NCI-H2227 treated with DMSO at 0.1 percent for 48 hours (cell line): ENCODE data around the gene NHLRC4.

Source experiments
- DNase-seq: peaks from one replicate; lab custom pipeline; 2025; lab: John Stamatoyannopoulos, UW

The NHLRC4 gene

DNA sequence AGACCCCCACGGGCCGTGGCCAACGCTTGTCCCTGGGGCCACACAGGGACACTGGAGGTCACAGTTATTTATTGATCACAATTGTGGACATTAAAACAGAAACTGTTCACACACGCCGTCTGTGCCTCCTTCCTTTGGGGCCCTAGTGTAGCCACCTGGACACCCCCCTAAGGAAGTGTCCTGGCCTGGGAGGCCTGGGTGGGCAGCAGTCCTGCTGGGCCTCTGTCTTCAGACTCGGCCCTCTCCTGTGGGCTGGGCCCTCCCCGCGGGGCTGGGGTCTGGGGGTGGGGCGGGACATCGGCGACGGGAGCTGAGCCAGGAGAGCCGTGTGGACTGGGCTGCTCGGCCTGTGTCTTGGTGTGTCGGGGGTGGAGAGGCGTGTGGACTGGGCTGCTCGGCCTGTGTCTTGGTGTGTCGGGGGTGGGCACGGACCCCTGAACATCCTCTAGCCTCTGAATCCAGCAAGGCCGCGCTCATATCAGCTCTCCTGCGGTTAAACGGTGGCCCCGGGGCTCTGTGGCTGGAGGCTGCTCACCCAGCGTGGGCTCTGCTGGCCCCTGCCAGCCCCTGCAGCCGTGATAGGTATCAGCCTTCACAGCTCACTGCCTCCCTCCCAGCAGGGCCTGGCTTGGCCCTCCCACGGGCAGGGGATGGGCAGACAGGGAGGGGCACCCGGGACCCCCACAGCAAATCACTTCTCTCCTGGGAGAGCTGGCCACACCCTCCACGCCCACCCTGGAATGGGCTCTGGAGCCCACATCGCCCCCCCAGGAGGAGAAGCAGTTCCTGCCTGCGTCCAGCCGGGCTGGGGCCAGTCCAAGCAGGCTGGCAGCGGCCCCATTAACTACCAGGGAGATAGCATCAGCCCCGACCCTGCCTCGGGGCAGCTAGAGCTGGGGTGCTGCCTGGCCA, 1.1 kb upstream of the NHLRC4 start:
- no peak for DNase-seq

DNA sequence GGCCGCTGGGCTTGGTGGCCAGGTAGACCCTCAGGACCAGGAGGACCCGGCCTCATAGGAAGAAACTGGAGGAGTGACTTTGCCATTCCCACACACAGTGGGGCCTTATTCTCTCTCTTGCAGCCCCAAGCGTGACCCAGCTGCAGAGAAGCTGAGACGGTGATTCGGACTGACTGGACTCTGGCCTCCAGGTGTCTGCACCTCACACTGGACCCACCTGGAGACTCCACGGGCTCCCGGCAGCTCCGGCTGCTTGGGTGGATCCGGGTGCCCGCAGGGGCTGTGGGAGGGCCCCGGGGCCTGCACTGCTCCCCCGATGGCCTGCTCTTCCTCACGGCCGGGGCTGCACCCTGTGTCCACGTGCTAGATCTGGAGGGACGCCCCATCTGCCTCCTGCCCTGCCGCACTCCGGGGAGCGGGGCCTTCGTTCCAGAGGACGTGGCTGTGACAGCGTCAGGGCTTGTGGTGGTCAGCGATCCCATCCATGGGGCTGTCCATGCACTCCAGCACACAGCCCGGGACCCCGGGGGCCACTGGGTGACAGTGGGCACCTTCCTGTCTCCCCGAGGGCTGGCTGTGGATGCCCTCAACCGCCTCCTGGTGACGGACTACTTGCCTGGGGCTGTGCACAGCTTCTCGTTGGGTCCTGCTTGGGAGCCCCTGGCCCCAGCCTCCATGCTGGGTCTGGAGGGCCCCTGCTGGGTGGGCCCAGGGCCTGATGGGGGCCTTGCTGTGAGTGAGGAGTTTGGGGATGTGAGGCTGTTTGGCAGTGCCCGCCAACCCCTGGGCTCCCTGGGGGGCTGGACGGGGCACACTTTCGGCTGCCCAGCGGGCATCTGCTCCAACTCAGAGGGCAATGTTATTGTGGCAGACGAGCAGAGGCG, 810 bp downstream of the NHLRC4 start:
- no peak for DNase-seq

DNA sequence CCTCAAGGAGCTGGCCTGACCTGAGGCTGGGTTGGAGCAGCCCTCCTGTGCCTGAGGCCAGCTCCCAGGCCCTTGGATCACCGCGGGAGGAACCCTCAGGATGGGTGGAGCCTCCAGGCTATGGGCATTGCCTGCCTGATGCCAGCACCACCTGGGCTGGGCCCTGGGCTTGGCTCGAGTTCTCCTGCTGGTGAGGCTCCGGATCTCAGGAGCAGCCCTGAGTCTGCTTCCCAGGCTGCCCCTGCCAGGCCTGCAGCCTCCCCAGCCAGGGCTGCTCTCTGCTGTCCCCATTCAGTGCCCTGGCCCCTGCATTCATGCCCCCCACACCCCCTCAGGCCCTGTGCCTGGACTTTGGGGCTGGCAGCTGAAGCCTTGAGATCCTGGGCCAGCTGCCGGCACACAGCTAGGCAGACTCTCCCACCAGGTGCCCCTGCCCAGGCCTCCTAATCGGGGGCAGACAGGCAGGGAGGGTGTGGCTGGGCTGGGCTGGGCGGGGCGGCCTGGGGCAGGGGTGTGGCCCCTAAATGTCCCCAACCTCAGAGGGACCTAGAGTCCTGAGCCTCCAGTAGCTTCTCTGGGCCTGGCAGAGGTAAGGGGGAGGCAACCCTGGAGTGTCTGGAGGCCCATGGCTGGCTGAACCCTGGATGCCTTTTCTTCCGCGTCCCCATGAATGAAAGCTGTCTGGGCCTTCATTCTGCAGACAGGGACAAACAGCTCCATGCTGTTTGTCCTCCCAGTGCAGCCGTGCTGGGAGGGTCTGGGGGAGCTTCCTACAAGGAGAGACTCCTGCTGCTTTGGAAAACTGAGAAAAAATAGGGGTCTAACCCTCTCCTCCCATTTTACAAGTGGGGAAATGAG, 1.8 kb downstream of the NHLRC4 start:
- DNase-seq, result no peak

DNA sequence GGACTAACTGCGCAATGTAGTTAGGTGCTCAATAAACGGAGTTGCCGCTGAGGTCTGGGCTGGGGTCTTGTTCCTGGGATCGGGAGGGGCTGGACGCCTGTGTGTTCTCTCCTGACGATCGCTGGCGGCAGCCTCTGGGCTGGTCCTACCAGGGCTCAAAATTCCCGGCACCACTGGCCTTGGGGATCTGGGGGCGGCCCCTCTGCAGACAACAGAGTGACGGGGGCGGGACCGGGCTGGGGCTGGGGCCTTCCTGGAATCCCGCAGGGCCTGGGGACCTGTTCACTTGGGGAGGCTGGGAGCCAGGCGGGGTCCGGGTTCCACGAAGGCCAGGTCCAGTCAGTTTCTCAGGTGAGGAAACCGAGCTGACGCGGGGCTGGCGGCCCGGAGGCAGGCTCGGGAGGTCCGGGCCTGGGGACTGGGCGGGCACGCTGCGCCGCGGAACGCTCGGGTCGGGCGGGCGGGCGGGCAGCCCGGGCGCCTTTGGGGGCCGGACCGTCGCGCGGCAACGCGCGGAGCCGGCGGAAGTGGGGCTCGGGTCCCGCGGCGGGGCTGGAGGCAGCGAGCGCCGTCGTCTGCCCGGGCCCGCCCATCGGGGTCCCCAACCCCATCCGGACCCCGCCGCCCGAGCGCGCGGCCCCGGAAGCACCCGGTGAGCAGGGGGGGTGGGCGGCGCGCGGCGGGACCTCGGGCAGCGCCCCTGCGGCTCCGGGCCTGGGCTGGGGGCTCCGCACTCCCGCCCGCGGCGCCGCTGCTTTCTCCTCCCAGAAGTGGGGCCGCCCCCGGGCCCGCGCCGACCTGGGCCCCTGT, 2.8 kb downstream of the NHLRC4 start, which contains the start of gene PIGQ:
PIGQ (plus strand) TSS at position 524 of the 810 bp plus-strand sequence. CDS start 4,107 bp downstream, outside the sequence.
- DNase-seq, result peak; percentile 70

DNA sequence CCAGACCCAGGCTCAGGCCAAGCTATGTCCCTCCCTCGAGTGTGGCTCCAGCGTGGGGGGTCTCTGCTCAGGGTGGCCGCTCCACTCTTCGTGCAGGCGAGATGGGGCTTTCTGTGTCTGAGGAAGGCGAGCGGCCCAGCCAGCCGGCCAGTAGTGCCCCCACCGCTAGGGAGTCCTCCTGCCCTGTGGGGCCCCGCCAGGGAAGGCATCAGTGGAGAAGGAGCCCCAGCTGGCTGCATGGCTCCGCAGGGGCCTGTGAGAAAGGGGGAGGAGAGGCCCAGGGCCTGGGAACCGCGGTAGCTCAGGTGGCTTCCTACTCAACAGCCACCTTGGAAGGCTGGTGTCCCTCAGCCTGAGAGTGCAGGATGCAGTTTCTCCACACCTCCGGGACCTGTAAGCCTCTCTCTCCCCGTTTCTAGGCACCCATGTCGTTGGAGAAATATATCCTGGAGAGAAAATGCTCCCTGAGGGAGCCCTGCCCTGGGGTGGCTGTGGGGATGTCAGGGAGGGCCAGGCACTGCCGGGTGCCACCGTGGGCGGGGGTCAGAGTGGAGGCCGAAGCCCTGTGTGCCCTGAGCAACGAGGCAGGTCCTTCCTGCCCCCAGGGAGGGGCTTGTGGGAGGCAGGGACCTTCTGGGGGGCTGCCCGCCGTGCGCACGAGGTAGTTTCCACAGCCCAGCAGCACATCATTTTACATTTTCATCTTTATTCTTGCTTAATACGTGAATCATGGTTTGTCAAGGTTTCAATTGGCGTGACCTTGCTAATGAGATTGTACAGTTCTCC, 6.3 kb downstream of the NHLRC4 start:
- DNase-seq, result no peak

DNA sequence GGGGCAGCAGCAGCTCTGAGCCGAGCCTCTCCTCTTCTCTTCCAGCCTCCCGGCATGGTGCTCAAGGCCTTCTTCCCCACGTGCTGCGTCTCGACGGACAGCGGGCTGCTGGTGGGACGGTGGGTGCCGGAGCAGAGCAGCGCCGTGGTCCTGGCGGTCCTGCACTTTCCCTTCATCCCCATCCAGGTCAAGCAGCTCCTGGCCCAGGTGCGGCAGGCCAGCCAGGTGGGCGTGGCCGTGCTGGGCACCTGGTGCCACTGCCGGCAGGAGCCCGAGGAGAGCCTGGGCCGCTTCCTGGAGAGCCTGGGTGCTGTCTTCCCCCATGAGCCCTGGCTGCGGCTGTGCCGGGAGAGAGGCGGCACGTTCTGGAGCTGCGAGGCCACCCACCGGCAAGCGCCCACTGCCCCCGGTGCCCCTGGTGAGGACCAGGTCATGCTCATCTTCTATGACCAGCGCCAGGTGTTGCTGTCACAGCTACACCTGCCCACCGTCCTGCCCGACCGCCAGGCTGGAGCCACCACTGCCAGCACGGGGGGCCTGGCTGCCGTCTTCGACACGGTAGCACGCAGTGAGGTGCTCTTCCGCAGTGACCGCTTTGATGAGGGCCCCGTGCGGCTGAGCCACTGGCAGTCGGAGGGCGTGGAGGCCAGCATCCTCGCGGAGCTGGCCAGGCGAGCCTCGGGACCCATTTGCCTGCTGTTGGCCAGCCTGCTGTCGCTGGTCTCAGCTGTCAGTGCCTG, 7.4 kb downstream of the NHLRC4 start:
- DNase-seq, result no peak

DNA sequence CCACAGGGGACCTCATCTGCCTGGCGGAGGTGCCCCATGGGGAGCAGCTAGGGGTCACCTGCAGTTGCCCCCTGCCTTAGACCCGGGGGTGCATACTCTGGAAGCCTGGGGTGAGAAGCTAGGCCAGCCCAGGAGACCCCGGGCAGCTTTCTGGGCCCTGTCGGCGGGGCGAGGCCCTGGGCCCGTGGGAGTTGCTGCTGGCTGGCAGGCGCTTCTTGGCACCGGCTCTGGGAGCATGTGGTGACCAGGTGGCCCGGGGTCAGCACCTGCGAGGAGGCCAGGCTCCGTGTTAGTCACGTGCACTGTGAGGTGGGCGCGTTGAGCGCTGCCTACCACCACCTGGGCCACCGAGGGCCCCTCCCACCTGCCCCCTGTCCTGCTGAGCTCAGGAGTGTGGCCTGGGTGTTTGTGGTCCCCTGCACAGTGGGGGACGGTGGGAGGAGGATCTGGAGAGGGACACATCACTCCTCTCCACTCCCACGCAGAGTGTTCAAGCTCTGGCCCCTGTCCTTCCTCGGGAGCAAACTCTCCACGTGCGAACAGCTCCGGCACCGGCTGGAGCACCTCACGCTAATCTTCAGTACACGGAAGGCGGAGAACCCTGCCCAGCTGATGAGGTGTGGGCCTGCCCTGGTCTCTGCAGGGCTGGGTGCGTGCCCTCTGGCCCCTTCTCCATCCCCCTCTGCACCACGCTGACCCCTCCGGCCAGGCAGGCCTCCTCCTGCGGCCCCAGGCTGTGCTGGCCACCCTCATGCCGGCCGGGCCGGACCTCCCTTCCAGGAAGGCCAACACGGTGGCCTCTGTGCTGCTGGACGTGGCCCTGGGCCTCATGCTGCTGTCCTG, 8.8 kb downstream of the NHLRC4 start:
- no peak for DNase-seq

DNA sequence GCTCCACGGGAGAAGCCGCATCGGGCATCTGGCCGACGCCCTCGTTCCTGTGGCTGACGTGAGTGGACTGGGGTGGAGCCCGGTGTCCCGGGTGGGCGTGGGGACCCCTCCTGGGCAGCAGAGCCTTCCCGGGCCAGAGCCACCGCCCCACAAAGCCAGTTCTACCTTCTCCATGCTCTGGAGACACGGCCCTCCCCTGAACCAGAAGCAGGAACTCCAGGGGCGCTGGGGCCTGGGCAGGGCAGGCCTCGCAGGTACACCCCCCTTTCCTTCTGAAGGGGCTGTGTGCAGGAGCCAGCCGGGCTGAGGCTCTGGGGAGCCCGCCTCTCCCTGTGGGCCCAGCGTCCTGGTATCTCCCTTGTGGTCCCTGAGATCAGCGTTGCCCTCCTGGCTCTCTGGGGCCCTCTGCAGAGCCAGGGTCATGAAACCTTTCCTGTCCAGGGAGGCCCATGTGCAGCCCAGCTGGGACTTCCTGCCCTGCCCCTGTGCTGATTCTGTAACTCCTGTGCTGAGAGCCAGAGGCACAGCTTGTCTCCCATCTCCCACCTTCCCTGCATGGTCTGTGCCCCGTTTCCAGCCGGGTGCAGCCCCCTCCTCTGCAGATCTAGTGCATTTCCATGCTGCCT, 9.5 kb downstream of the NHLRC4 start:
- no peak for DNase-seq

DNA sequence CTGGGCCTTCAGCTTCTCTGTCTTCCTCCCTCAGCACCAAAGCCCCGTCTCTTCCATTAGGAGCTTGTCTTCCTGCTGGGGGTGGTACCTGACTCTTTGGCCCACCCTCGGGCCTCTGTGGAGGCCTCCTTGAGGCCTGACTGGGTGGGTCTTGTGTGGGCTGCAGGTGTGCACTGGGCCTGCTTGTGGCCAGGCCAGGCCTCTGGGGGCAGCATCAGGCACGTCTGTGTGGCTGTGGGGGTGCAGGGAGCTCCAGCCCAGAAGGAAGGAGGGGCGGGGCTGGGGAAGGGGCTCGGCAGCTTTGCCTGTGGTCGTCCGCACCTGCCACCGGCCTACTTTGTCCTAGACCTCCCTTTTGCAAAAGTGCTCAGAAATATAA, 10.0 kb downstream of the NHLRC4 start:
- DNase-seq, result no peak

DNA sequence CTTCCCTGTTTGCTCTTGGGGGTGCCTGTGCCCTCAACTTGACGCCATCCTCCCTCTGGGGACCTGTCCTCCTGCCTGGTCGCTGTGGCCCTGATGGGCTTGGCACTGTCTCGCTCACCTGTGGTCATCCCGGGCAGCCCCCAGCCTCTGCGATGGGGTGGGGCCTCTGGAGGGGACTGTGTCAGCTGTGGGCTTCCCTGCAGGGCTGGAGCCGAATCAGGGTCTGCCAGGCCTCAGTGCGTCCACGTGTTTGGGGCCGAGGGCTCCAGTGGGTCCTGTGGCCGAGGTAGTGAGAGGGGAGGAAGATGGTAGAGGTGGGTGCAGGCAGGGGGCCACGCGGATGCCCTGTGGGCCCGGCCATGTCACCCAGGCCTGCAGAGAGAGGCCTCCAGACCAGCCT, 11.0 kb downstream of the NHLRC4 start:
- DNase-seq, result no peak

DNA sequence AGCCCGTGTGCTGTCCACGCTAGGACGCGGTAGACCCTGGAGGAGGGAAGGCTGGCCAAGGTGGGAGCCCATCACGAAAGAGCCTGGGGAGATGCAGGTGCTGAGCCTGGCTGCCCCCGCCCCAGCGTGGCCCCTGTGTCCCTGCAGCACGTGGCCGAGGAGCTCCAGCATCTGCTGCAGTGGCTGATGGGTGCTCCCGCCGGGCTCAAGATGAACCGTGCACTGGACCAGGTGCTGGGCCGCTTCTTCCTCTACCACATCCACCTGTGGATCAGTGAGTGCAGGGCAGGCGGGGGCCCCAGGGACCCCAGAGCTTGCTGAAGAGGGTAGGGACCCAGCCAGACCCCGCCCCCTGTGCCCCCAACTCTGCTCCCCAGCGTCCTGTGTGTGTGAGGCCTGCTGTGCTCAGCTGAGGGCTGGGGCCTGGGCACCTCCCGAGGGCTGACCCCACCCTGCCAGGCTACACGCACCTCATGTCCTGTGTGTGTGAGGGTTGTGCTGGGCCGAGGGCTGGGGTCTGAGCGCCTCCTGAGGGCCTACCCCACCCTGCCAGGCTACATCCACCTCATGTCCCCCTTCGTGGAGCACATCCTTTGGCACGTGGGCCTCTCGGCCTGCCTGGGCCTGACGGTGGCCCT, 11.5 kb downstream of the NHLRC4 start:
- DNase-seq, result no peak

DNA sequence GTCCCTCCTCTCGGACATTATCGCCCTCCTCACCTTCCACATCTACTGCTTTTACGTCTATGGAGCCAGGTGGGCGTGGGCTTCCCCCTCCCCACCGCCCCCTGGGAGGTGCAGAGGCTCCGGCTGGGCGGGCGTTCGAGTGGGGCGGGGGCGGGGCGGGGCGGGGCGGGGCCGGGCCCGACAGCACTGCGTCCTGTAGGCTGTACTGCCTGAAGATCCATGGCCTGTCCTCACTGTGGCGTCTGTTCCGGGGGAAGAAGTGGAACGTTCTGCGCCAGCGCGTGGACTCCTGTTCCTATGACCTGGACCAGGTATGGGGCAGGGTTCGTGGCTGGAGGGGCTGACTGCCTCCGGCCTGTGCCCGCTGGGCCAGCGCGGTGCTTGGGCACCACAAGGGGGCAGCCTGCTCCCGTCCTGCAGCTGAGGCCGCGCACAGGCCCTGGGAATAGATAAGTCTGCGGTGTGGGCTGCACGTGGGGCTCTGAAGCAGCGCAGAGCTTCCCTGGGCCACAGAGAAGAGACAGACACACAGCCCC, 12.1 kb downstream of the NHLRC4 start:
- no peak for DNase-seq

DNA sequence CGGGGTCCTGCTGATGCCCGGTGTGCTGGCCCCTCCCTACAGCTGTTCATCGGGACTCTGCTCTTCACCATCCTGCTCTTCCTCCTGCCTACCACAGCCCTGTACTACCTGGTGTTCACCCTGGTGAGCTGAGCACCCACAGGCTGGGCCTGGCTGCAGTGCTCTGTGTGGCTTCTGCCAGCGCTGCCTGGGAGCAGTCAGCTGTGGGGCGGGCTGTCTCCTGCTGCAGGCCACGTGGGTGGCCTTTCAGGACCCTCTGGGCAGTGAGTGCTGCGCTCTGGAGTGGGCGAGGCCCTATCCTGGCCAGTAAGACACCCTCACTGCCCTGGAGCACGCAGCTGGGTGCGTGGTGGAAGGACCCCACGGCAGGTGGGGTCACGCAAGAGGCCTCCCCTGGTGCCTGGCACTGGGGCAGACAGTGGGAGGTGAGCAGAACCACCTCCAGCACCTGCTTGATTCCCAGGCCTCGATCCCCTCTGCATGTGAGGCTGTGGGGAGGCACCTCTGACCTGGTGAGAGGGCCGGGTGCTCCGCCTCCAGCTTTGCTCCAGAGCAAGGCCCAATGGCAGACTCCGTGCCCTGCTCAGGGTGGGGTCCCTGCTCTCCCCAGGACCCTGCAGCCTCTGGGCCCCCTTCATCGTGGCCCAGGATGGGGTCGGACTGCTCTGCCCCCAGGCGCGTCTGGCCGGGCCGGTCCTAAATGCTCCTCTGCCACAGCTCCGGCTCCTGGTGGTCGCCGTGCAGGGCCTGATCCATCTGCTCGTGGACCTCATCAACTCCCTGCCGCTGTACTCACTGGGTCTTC, 13.5 kb downstream of the NHLRC4 start:
- DNase-seq, result no peak

DNA sequence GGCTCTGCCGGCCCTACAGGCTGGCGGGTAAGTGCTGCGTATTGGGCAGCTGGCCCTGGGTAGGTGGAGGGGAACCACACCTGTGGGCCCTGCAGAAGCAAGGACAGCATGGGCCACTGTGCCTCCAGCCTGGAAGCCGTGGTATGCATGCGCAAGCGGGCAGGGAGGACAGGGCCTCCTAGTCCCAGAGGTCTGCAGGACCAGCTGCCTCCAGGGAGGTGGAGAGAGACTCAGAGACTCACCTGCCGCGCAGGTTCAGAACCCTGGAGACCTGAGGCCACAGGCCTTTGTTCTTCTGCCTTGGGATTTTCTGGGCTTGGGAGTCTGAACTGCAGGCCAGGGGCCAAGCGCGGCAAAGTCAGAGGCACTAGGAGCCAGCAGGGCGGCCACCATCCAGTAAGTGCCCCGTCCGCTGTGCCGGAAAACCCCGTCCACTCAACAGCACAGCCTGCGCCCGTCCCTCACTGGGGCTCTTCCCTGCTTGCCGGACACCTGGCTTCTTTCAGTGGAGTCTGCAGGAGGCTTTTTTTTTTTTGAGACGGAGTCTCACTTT, 14.2 kb downstream of the NHLRC4 start:
- DNase-seq, result no peak

DNA sequence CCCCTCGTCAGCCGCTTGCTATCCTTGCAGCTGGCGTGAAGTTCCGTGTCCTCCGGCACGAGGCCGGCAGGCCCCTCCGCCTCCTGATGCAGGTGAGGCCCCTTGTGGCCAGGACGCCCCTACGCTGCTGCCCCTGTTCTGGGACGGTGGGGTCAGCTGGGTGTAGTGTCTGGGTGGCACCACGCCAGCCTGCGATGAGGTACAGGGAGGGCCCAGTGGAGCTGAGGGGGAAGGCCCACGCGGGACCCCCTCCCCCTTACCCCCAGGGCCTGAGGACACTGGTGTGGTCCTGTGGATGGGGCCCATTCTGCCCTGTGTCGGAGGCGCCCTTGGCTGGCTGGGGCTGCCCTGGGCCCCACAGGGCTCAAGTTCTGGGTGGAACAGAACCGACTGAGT, 15.4 kb downstream of the NHLRC4 start:
- no peak for DNase-seq

DNA sequence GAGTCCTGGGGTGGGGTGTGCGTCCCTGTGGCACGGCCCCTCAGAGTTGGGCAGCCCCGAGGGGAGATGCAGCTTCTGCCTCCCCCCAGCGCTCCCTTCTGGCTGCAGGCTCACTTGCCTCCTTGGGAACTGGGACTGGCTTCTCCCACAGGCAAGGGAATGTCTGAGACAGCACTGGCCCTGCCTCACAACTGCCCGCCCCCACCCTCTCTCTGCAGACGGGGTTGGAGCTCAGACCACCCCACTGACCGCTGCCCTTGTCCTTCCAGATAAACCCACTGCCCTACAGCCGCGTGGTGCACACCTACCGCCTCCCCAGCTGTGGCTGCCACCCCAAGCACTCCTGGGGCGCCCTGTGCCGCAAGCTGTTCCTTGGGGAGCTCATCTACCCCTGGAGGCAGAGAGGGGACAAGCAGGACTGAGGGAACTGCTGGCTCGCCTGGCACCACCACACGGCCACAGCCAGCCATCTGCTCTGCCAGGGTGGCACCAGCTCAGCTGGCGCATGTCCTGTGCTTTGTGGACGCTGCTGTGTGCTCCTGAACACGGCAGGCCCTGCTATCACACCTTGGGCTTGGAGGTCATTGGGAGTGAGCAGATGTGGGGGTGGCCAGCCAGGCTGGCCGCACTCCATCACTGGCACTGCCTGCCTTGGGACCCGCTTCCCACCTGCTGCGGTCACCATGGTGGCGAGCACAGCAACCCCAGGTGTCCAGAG, 16.0 kb downstream of the NHLRC4 start:
- no peak for DNase-seq
